Ectodermal cell (in vitro differentiated cells): ENCODE measurements around the gene UBR4.

Experiments
- H3K27ac ChIP-seq: 2 replicates; pipeline ENCODE4 v1.7.0; 2013; ENCODE audit warnings: mild to moderate bottlenecking, low read depth, low read length; ENCODE audit not compliant: insufficient read depth, poor library complexity, severe bottlenecking
- H3K27me3 ChIP-seq: 2 replicates; pipeline ENCODE4 v1.7.0; 2013; ENCODE audit warnings: mild to moderate bottlenecking, low read length; ENCODE audit not compliant: insufficient read depth, control insufficient read depth, poor library complexity, severe bottlenecking
- H3K36me3 ChIP-seq: one replicate; pipeline ENCODE4 v1.7.0; 2013; ENCODE audit warnings: low read length; ENCODE audit not compliant: control insufficient read depth, insufficient read depth
- H3K4me1 ChIP-seq: one replicate; pipeline ENCODE4 v1.7.0; 2013; ENCODE audit warnings: low read length; ENCODE audit not compliant: control insufficient read depth, insufficient read depth
- H3K4me3 ChIP-seq: 2 replicates; pipeline ENCODE4 v1.7.0; 2013; ENCODE audit warnings: low read depth, low read length, control low read depth; ENCODE audit not compliant: insufficient read depth
- H3K9me3 ChIP-seq: 2 replicates; pipeline ENCODE4 v1.7.0; 2013; ENCODE audit warnings: mild to moderate bottlenecking, low read length, moderate library complexity; ENCODE audit not compliant: control insufficient read depth
- WGBS, 2 experiments: methylation state at CpG; one replicate each; pipeline ENCODE4 v1.1.7; 2013; ENCODE audit warnings: missing lambda C conversion rate in 2 of 2; 5-methylcytosine and 5-hydroxymethylcytosine counted together

Gene UBR4

DNA sequence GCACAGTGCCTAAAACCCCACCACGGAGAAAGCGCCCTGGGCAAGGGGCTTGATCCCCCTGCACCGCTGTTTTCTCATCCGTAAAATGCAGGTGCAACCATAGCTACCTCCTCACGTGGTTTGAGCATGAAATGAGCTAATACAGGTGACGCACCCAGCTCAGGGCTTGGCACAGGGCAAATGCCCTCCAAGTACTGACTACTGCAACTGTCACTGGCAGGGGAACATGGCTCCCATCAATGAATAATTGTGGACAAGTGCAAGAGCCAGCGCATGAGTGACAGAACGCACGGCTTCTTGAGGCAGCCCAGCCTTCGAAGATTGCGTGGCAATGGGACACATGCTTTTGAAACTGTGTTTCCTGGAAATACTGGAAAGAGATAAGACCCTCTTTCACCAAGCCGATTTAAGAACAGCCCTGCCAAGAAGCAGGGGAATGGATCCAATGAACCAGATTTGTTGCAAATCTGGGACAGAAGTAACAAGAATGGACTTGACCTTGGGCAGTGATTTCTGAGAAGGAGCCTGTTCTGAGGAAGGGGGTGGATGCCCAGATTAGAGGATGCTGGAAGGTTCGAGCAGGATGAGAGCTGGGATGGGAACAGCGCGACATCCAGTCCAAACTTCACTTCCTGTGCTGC, 160.8 kb downstream of the UBR4 start:
- H3K27ac ChIP-seq: no peak overlapping the region
- no peak overlapping the region for H3K4me3 ChIP-seq
- H3K4me1 ChIP-seq: peaks cover 10% of the 10 kb centered on the region
- 92 to 93% methylated on average over 15 of the region's 15 CpGs for WGBS, 2 experiments
- H3K27me3 ChIP-seq: no peaks in the 10 kb centered on the region
- no peaks in the 10 kb centered on the region for H3K9me3 ChIP-seq
- no peaks in the 10 kb centered on the region for H3K36me3 ChIP-seq

DNA sequence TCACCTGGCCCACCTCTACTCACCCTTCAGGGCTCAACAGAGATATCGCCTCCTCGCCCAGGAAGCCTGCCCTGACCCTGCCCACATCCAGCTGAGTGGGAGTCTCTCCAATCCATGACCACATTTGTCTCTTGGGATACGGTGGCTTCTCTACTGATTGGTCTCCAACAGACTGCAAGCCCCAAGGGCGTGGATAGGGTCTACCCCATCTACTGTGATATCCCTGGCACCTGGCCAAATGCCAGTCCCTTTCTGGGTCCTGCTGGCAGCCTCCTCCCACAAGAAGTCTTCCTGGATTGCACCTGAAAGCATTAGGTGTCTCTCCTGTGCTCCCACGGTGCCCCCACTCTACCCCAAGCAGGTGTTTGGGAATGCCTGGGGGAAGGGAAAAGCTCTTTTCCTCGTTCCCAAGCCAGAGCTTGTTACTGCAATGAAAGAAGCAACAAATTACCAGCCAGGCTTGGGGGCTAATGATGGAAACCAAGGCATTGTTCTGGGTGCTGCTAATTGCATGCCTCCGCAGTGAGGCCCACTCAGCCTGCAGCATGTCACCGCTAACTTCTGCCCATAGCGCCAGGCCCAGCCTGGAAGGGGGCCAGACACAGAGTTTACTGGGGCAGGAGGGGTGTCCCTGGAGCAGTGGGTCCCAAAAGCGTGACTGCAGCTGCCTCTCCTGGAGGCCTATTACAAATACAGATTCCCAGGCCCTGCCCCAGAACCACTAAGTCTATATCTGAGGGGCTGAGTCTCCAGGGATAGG, 162.9 kb downstream of the UBR4 start:
- 88 to 90% methylated on average over 10 of the region's 10 CpGs for WGBS, 2 experiments
- no peaks in the 10 kb centered on the region for H3K36me3 ChIP-seq
- H3K27ac ChIP-seq: no peak overlapping the region
- H3K9me3 ChIP-seq: no peaks in the 10 kb centered on the region
- no peak overlapping the region for H3K4me3 ChIP-seq
- no peaks in the 10 kb centered on the region for H3K27me3 ChIP-seq
- H3K4me1 ChIP-seq: peaks cover 5% of the 10 kb centered on the region

GRCh38 chr1:19045898-19046880, 163.9 kb downstream of the UBR4 start:
- Histone ChIP-seq H3K27me3 (no peaks in the 10 kb centered on the region), H3K27ac (no peak overlapping the region), H3K36me3 (no peaks in the 10 kb centered on the region), H3K4me1 (peaks cover 5% of the 10 kb centered on the region), H3K9me3 (no peaks in the 10 kb centered on the region), H3K4me3 (no peak overlapping the region)
- WGBS, 2 experiments: 89 to 91% methylated on average over 18 of the region's 18 CpGs

GRCh38 chr1:19044975-19045831, 164.9 kb downstream of the UBR4 start:
- no peaks in the 10 kb centered on the region for H3K27me3 ChIP-seq
- no peak overlapping the region for H3K27ac ChIP-seq
- no peak overlapping the region for H3K4me3 ChIP-seq
- no peaks in the 10 kb centered on the region for H3K36me3 ChIP-seq
- peaks cover 5% of the 10 kb centered on the region for H3K4me1 ChIP-seq
- 91 to 93% methylated on average over 23 to 24 of the region's 24 CpGs for WGBS, 2 experiments
- no peaks in the 10 kb centered on the region for H3K9me3 ChIP-seq

- no peaks in the 10 kb centered on the region for H3K9me3 ChIP-seq
- peaks cover 5% of the 10 kb centered on the region for H3K4me1 ChIP-seq
- no peaks in the 10 kb centered on the region for H3K36me3 ChIP-seq
- no peak overlapping the region for H3K27ac ChIP-seq
- no peaks in the 10 kb centered on the region for H3K27me3 ChIP-seq
- no peak overlapping the region for H3K4me3 ChIP-seq
- 89 to 97% methylated on average over 6 of the region's 6 CpGs for WGBS, 2 experiments
Measured at GRCh38 chr1:19044471-19044870, 165.6 kb downstream of the UBR4 start.

DNA sequence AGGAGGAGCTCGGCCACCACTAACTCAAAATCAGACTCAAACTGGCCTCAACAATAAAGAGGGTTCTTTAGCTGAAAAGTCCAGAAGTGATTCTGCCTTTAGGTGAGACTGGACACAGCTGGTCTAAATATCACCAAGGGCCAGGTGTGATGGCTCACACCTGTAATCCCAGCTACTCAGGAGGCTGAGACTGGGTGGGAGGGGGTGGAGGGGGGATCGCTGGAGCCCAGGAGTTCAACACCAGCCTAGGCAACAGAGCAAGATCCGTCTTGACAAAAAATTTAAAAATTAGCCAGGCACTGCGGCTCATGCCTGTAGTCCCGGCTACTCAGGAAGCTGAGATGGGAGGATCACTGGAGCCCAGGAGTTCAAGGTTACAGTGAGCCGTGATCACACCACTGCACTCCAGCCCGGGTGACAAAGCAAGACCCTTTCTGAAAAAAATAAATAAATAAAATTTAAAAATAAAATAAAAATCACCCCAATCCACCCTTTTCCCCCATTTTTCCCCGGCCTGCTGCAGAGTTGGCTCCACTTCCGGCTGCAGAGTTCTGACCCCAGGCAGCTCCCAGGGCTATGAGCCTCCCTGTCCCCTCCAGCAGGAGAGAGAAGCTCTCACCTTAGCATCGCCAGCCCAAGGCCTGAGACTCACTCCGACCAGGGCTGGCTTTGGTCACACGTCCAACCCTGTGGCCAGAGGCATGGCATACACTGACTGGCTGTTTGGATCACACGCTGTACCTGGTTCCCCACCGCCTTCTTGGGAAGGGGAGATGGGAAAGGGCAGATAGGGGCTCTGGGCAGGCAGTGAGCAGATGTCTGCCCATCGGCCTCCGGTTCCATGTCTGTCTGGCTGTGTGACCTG, 166.3 kb downstream of the UBR4 start:
- H3K9me3 ChIP-seq: no peaks in the 10 kb centered on the region
- H3K4me3 ChIP-seq: no peak overlapping the region
- H3K27me3 ChIP-seq: no peaks in the 10 kb centered on the region
- H3K4me1 ChIP-seq: peaks cover 5% of the 10 kb centered on the region
- no peaks in the 10 kb centered on the region for H3K36me3 ChIP-seq
- H3K27ac ChIP-seq: no peak overlapping the region
- 83 to 84% methylated on average over 14 to 16 of the region's 16 CpGs for WGBS, 2 experiments

DNA sequence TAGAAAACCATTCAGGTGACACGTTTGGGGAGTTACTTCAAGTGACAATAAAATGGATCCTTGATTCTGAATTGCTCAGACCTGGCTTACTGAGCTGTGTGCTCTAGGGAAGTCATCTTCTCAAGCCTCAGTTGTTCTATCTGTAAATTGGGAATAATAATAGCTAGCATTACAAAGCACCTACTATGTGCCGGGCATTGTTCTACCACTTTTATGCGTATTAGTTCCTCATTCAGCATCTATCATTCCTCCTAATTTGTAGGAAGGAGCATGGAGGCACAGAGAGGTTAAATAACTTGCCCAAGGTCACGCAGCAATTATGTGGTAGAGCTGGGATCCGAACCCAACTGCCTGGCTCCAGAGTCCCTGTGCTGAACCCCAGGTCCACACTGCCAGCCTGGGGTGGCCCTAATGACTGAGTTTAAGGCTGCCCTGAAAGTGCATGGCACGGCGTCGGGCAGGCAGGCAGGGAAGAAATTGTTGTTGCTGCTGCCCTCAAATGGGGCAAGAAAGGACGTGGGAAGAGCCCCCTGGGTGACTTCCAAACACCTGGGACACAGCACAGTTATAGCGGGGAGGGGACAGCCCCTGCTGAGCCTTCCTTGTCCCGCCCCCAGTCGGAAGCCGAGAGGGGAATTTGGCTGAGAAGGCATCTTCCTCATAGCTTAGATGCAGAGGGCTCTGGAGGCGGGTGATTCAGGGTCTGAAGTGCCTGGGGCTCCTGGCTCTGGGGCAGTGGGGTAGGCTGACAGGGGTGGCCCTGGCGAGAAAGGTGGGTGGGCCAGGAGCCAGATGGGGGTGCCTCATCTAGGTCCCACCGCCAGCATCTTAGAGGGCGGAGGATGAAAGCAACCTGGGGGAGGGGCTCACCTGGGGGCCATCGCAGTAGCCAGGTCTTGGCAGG, 167.1 kb downstream of the UBR4 start:
- Histone ChIP-seq H3K27ac (no peak overlapping the region), H3K27me3 (no peaks in the 10 kb centered on the region), H3K9me3 (no peaks in the 10 kb centered on the region), H3K4me3 (no peak overlapping the region), H3K36me3 (no peaks in the 10 kb centered on the region), H3K4me1 (peaks cover 5% of the 10 kb centered on the region)
- WGBS, 2 experiments: 55 to 57% methylated on average over 18 of the region's 18 CpGs

DNA sequence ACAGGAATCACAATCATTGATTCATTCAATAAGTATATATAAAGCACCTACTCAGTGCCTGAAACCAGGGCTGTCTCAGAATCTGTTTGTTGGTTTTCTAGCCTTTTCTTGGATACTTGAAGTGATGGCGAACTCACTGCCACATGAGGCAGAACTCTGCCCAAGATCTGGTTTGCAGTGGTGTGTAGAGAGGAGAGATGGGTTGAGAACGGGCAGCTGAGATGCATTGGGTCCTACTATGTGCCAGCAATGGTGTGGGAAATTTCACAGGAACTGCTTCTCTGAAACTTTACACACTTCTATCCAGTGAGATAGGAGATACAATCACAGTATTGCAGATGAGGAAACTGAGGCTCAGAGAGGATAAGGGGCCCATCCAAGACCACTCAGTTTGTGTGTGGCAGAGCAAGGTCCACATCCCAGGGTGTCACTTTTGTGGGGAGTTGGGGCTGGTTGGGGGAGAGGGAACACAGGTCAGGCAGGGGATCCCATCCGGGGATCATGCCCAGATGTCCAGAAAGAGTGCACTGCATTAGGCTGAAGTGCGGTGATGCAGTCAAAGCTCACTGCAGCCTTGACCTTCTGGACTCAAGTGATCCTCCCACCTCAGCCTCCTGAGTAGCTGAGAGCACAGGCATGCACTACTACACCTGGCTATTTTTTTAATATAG, 169.9 kb downstream of the UBR4 start:
- no peaks in the 10 kb centered on the region for H3K27me3 ChIP-seq
- H3K4me3 ChIP-seq: no peak overlapping the region
- peaks cover 5% of the 10 kb centered on the region for H3K4me1 ChIP-seq
- no peaks in the 10 kb centered on the region for H3K9me3 ChIP-seq
- no peak overlapping the region for H3K27ac ChIP-seq
- no peaks in the 10 kb centered on the region for H3K36me3 ChIP-seq
- WGBS, 2 experiments: 90 to 97% methylated on average over 4 of the region's 4 CpGs
